Neuron (in vitro differentiated cells): ENCODE results near the gene DENND2A.
"Not testable (repeated sequence)": the region's sequence is repeated elsewhere in the genome, so short reads cannot be mapped to it uniquely, and the experiment has no call there.

Experiments used
- H2AFZ ChIP-seq: one replicate; pipeline ENCODE4 v1.6.1; 2013; ENCODE audit warnings: low read depth, mild to moderate bottlenecking, inconsistent platforms, low read length, moderate library complexity
- H3K27me3 ChIP-seq: one replicate; pipeline ENCODE4 v1.6.1; 2013; ENCODE audit warnings: low read length; ENCODE audit not compliant: insufficient read depth
- H3K36me3 ChIP-seq: one replicate; pipeline ENCODE4 v1.6.1; 2013; ENCODE audit warnings: low read length; ENCODE audit not compliant: insufficient read depth
- H3K4me1 ChIP-seq: one replicate; pipeline ENCODE4 v1.6.1; 2013; ENCODE audit warnings: low read length; ENCODE audit not compliant: insufficient read depth
- H3K4me3 ChIP-seq: 2 replicates; pipeline ENCODE4 v1.5.1; 2013; ENCODE audit warnings: mild to moderate bottlenecking, low read length, moderate library complexity
- H3K9me3 ChIP-seq: one replicate; pipeline ENCODE4 v1.6.1; 2013; ENCODE audit warnings: low read length

The DENND2A gene

GRCh38 chr7:140525743-140526142, 114.9 kb downstream of the DENND2A start:
- Histone ChIP-seq H2AFZ (no peak overlapping the region), H3K4me3 (no peak overlapping the region), H3K36me3 (peaks cover 22% of the 10 kb centered on the region), H3K27me3 (no peaks in the 10 kb centered on the region), H3K4me1 (peaks cover 2% of the 10 kb centered on the region), H3K9me3 (no peaks in the 10 kb centered on the region)

GRCh38 chr7:140521421-140521820, 119.2 kb downstream of the DENND2A start:
- Histone ChIP-seq H3K27me3 (no peaks in the 10 kb centered on the region), H3K9me3 (no peaks in the 10 kb centered on the region), H3K4me1 (peaks cover under 1% of the 10 kb centered on the region), H3K36me3 (peaks cover 36% of the 10 kb centered on the region), H2AFZ (no peak overlapping the region), H3K4me3 (no peak overlapping the region)

DNA sequence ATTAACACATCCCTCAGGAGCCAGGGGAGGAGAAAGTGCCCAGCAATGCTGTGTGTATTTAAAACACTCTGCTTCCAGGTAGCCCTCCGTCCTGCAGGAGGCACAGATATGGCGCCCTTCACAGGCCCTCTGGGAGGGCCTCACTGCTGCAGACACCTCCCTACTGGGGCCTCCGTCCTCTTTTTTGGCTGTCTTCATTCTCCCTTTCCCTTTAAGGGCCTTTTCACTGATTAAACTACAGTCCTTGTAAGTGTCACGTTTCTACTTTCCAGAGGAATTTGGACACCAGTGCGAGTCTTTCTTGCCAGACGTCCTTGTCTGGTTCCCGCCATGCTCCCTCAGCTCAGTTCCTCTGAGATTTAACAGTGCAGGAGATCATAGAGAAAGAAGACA, 121.6 kb downstream of the DENND2A start:
- Histone ChIP-seq H3K27me3 (no peaks in the 10 kb centered on the region), H2AFZ (no peak overlapping the region), H3K4me1 (no peaks in the 10 kb centered on the region), H3K36me3 (peaks cover 31% of the 10 kb centered on the region), H3K4me3 (no peak overlapping the region), H3K9me3 (no peaks in the 10 kb centered on the region)

GRCh38 chr7:140518370-140519006, 122.1 kb downstream of the DENND2A start:
- Histone ChIP-seq H3K36me3 (peaks cover 31% of the 10 kb centered on the region), H3K4me1 (no peaks in the 10 kb centered on the region), H3K4me3 (no peak overlapping the region), H3K9me3 (no peaks in the 10 kb centered on the region), H2AFZ (no peak overlapping the region), H3K27me3 (no peaks in the 10 kb centered on the region)

DNA sequence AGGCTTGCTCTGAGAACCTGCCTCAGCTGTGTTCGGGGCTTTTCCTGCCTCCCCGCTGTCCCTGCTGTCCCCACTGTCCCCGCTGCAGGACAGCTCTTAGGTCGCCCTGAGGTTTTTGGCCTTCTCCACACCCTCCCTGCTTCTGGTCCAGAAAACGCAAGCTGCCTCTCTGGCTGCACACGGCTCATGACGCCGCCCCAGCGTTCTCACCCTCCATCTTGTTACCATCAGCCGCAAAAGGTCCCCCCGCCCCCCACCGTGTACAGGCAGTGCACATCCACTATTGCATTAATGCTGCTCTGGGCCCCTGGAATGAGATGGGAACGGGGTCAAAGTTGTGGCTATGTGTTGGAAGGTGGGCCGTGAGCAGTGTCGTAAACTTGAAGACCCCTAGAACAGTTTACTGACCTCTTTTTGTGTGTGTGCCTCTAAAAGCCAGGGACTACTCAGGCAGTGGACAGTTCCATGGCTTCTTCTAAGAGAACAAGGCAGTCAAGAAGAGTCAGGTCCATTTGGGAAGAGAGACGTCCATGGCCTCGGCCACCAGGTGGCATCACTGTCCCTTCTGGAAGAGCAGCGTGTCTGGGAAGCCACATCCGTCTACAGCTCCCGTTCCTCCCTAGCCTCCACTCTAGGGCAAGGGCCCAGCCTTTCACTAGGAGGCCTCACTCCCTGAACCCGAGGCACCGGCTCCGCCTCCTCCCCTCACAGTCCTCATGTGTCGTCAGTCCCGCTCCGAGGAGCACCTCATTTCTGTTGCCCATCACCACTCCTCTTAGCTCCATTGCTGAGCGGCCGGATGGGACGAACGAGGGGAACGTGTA, 122.9 kb downstream of the DENND2A start:
- H3K27me3 ChIP-seq, result no peaks in the 10 kb centered on the region
- H3K36me3 ChIP-seq, result peaks cover 28% of the 10 kb centered on the region
- H3K4me3 ChIP-seq, result no peak overlapping the region
- H3K9me3 ChIP-seq, result no peaks in the 10 kb centered on the region
- H2AFZ ChIP-seq, result no peak overlapping the region
- no peaks in the 10 kb centered on the region for H3K4me1 ChIP-seq

DNA sequence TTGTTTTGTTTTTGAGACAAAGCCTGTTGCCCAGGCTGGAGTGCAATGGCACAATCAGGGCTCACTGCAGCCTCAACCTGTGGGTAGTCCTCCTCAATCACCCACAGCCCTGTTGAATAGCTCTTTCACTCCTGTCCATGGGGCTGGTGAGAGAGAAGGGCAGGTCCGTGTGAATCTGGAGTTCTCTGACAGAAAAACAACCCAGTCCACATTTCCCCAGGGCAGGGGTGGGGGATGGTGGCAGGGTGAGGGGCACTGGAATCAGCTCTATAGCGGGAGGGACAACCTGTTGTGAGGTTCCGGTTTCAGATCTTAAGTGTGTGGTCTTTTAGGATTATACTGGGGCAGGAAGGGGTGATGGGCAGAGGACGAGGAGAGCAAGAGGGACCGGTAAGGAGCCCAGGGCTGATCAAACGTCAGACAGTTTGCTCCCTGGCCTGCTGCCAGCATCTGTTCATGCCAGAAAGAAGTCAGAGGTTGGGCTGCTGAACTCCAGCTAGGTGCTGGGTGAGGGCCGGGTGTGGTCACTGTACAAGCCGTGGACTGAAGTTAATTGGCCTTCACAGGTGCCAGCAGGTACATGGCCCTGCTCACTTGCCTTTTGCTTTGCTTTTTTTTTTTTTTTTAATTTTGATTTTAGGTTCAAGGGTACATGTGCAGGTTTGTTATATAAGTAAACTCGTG, 128.2 kb downstream of the DENND2A start:
- no peak overlapping the region for H3K4me3 ChIP-seq
- no peaks in the 10 kb centered on the region for H3K27me3 ChIP-seq
- H3K4me1 ChIP-seq, result no peaks in the 10 kb centered on the region
- H2AFZ ChIP-seq, result no peak overlapping the region
- no peaks in the 10 kb centered on the region for H3K36me3 ChIP-seq
- H3K9me3 ChIP-seq, result no peaks in the 10 kb centered on the region

DNA sequence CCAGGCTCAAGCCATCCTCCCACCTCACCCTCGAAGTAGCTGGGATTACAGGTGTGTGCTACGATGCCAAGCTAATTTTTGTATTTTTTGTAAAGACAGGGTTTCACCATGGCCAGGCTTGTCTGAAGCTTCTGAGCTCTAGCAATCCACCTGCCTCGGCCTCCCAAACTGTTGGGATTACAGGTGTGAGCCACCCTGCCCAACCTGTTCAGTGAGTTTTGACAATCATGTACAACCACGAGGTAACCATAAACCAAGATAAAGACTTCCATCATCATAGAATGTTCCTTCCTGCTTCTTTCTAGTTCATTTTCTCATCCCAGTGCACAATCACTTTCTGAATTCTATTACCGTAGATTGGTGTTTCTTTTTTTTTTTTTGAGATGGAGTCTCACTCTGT, 130.8 kb downstream of the DENND2A start:
- H3K4me1 ChIP-seq, result peaks cover 11% of the 10 kb centered on the region
- no peaks in the 10 kb centered on the region for H3K36me3 ChIP-seq
- H3K9me3 ChIP-seq, result no peaks in the 10 kb centered on the region
- no peaks in the 10 kb centered on the region for H3K27me3 ChIP-seq
- H2AFZ ChIP-seq, result no peak overlapping the region
- no peak overlapping the region for H3K4me3 ChIP-seq

DNA sequence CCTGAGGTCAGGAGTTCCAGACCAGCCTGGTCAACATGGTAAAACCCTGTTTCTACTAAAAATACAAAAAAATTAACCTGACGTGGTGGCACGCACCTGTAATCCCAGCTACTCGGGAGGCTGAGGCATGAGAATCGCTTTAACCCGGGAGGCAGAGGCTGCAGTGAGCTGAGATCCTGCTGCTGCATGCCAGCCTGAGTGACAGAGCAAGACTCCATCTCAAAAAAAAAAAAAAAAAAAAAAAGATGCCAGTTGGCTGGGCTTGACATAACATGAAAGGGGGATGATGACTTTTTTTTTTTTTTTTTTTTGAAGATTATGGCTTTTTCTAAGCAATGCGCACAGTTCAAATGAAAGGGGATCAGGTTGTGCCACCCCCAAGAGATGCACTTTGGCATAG, 133.1 kb downstream of the DENND2A start:
- peaks cover 11% of the 10 kb centered on the region for H3K4me1 ChIP-seq
- not testable (repeated sequence) for H3K4me3 ChIP-seq, H2AFZ ChIP-seq, H3K9me3 ChIP-seq, H3K36me3 ChIP-seq, H3K27me3 ChIP-seq

DNA sequence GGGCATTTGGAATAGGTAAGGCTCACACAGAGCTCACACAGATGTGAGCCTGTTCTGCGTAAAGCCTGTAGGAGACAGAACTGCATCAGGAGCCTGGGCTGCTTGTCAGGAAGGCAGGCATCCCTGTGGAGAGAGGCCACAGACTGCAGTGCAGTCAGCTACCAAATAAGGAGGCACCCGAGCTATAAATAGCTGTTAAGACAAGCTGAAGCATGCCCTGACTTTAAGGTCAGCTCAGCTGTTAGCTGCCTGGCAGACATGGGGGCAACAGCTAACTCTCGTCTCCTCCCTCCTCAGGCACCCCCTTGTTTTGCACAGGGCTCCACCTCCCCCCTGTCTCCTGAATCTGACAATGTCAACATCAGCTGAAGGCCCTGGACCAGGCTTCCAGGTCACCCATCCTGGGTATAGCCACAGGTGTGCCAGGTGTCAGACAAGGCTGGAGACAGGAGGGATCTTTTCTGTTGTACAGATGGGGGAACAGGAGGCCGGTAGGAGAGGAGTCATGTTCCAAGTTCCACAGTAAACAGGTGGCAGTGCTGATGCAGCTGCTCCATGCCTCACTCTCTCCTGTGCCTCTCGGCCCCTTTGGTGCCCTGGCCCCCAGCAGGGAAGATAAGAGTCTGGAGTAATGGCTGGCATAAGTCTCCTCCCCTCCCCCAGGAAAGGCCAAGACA, 133.7 kb downstream of the DENND2A start:
- H3K4me3 ChIP-seq, result no peak overlapping the region
- H2AFZ ChIP-seq, result no peak overlapping the region
- H3K9me3 ChIP-seq, result no peaks in the 10 kb centered on the region
- peaks cover 11% of the 10 kb centered on the region for H3K4me1 ChIP-seq
- no peaks in the 10 kb centered on the region for H3K36me3 ChIP-seq
- no peaks in the 10 kb centered on the region for H3K27me3 ChIP-seq

DNA sequence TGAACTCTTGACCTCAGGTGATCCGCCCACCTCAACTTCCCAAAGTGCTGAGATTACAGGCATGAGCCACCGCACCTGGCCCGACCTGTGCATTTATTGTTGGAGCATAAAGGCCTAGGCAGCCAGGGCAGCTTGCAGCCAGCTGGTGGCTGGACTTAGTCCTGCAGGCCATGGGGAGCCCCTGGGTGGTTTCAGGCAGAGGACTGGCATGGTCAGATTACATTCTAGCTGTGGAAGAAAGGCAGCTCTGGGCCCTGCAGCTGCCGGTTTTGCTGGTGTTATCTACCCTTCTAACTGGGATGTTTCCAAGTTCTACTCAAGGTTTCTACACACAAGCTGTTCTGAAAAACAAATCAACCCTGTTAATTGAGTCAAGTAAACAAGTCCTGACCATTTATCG, 138.6 kb downstream of the DENND2A start:
- H3K4me1 ChIP-seq, result peaks cover 8% of the 10 kb centered on the region
- H3K27me3 ChIP-seq, result no peaks in the 10 kb centered on the region
- no peak overlapping the region for H2AFZ ChIP-seq
- no peaks in the 10 kb centered on the region for H3K36me3 ChIP-seq
- no peak overlapping the region for H3K4me3 ChIP-seq
- no peaks in the 10 kb centered on the region for H3K9me3 ChIP-seq

DNA sequence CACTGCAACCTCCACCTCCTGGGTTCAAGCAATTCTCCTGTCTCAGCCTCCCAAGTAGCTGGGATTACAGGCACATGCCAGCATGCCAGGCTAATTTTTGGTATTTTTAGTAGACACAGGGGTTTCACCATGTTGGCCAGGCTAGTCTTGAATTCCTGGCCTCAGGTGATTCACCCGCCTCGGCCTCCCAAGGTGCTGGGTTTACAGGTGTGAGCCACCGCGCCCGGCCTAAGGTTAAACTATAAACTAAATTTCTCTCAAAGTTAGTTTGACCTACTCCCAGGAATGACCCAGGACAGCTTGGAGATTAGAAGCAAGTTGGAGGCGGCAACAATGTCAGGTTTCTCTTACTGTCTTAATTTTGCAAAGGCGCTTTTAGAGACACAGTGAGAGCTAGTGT, 142.8 kb downstream of the DENND2A start:
- not testable (repeated sequence) for H3K36me3 ChIP-seq, H2AFZ ChIP-seq, H3K27me3 ChIP-seq, H3K9me3 ChIP-seq, H3K4me3 ChIP-seq, H3K4me1 ChIP-seq

DNA sequence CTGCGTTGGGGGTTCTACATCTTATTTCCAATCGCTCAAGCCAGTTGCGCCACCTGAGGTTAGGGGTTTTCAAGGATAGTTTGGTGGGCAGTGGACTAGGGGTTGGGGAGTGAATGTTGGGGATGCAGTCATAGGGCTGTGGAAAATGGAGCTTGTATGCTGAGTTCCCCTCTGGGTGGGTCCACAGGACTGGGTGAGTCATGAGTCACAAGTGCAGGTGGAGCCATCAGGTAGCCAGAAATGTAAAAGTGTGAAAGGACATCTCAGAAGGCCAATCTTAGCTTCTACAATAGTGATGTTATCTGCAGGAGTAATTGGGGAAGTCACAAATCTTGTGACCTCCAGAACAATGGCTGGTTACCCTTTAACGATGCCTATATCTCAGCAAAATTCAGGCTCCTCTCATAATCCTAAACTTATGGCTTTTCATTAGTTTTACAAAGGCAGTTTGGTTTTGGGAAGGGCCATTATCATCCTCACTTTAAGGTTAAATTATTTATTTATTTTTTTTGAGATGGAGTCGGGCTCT, 143.3 kb downstream of the DENND2A start:
- no peaks in the 10 kb centered on the region for H3K27me3 ChIP-seq
- no peak overlapping the region for H3K4me3 ChIP-seq
- H3K4me1 ChIP-seq, result no peaks in the 10 kb centered on the region
- H2AFZ ChIP-seq, result no peak overlapping the region
- H3K9me3 ChIP-seq, result no peaks in the 10 kb centered on the region
- H3K36me3 ChIP-seq, result no peaks in the 10 kb centered on the region
